ENCODE measurements around the gene HEATR5A. TPM values are rescaled to one million over a fixed set of nuclear protein-coding genes. Genes with fewer than 3 reads are reported as not detected.

HEATR5A gene
- total and polyA plus RNA-seq, 12 donors = 17.0 to 65.0 (median 46.2) TPM

Other genes with a start within 250 kb of the HEATR5A start
- gene HECTD1, start 212.8 kb downstream of the HEATR5A start, total RNA-seq = 100 to 1,000 TPM; 126 to 189 (median 159) TPM
- gene HECTD1, start 212.8 kb downstream of the HEATR5A start, polyA plus RNA-seq = 10 to 100 TPM; 49.5 to 72.7 TPM
- gene DTD2, start 37.0 kb upstream of the HEATR5A start, total RNA-seq = 1 to 10 TPM; 4.2 to 9.5 (median 6.6) TPM
- 1 to 10 TPM; 4.2 to 5.3 TPM for gene DTD2, start 37.0 kb upstream of the HEATR5A start, polyA plus RNA-seq
- not detected for gene GPR33, start 67.5 kb upstream of the HEATR5A start, total RNA-seq
- gene GPR33, start 67.5 kb upstream of the HEATR5A start, polyA plus RNA-seq = not detected
- gene NUBPL, start 140.9 kb upstream of the HEATR5A start, total RNA-seq = 10 to 100 TPM; 19.3 to 32.0 (median 24.7) TPM
- gene NUBPL, start 140.9 kb upstream of the HEATR5A start, polyA plus RNA-seq = 1 to 10 TPM; 4.0 to 5.3 TPM

Measured in heart right ventricle (tissue), 12 donors.